T-cell (primary cell): ENCODE data around the gene CCDC127. TPM values are rescaled to one million over a fixed set of nuclear protein-coding genes. Genes with fewer than 3 reads are reported as not detected.
"Not testable (repeated sequence)": the region's sequence is repeated elsewhere in the genome, so short reads cannot be mapped to it uniquely, and the experiment has no call there.

Experiments
- ATAC-seq, 4 experiments: fragments of 200-7000 bp in 3 of 4; fragments of 150-1000 bp in 1 of 4; cut with Tn5 transposase; replicated peaks in 1 of 4; 1 replicate in 3 of 4; 2 replicates in 1 of 4; pipeline ENCODE4 v1.10.0; 2021; ENCODE audit warnings: moderate library complexity in 3 of 4, mild to moderate bottlenecking in 2 of 4, moderate number of reproducible peaks in 1 of 4
- CTCF ChIA-PET, 2 donors: fragments of 300-600 bp; sonication (Branson Sonifier 250); formaldehyde crosslinking; loops; one replicate each; lab custom pipeline; 2022; ENCODE audit warnings: antibody characterized with exemption in 2 of 2; lab: Charles Lee
- POLR2A ChIA-PET, 2 donors: fragments of 300-600 bp; sonication (Branson Sonifier 250); formaldehyde crosslinking; loops; one replicate each; lab custom pipeline; 2022; ENCODE audit warnings: antibody characterized with exemption in 2 of 2; lab: Charles Lee
- DNase-seq, 35 experiments: peaks; one replicate each; pipeline versions ENCODE4 v3.0.0 to v3.0.0-alpha.2; 2013 to 2023
- H3K27ac ChIP-seq: one replicate; pipeline ENCODE4 v1.5.1; 2013; ENCODE audit warnings: low read length
- H3K27me3 ChIP-seq, 2 experiments: replicated peaks in 1 of 2; 1 replicate in 1 of 2; 2 replicates in 1 of 2; pipeline versions ENCODE4 v1.6.1 to v1.7.0; 2013; ENCODE audit warnings: low read length in 1 of 2, mixed read lengths in 1 of 2; ENCODE audit not compliant: control insufficient read depth in 2 of 2, insufficient read depth in 2 of 2; ENCODE audit errors: extremely low read depth in 1 of 2
- H3K36me3 ChIP-seq, 2 donors: 1 replicate in 1 of 2; 2 replicates in 1 of 2; pipeline versions ENCODE4 v1.6.1 to v1.7.0; 2013; ENCODE audit warnings: low read length in 1 of 2; ENCODE audit not compliant: control insufficient read depth in 2 of 2, insufficient read depth in 1 of 2; ENCODE audit errors: extremely low read depth in 1 of 2
- H3K4me1 ChIP-seq, 2 experiments: 1 replicate in 1 of 2; 2 replicates in 1 of 2; pipeline versions ENCODE4 v1.6.1 to v1.7.0; 2013; ENCODE audit warnings: low read length in 2 of 2, mixed read lengths in 1 of 2; ENCODE audit not compliant: insufficient read depth in 2 of 2, control insufficient read depth in 1 of 2; ENCODE audit errors: extremely low read depth in 1 of 2
- H3K4me3 ChIP-seq, 2 donors: 1 replicate in 1 of 2; 2 replicates in 1 of 2; pipeline versions ENCODE4 v1.5.1 to v1.7.0; 2013; ENCODE audit warnings: mild to moderate bottlenecking in 2 of 2, low read length in 1 of 2, moderate library complexity in 1 of 2; ENCODE audit not compliant: control insufficient read depth in 1 of 2; ENCODE audit errors: extremely low read depth in 1 of 2
- H3K9me3 ChIP-seq: 2 replicates; pipeline ENCODE4 v1.7.0; 2013
- H3K27ac Mint-ChIP-seq, 2 donors: one replicate each; pipeline ENCODE4 v1.8.0; 2020 to 2021; ENCODE audit warnings: mild to moderate bottlenecking in 2 of 2, mixed read lengths in 2 of 2
- H3K27me3 Mint-ChIP-seq, 2 donors: one replicate each; pipeline ENCODE4 v1.8.0; 2021 to 2022; ENCODE audit warnings: mixed read lengths in 2 of 2
- H3K36me3 Mint-ChIP-seq: one replicate; pipeline ENCODE4 v1.8.0; 2021; ENCODE audit warnings: mixed read lengths
- H3K4me1 Mint-ChIP-seq, 3 donors: one replicate each; pipeline ENCODE4 v1.8.0; 2020 to 2022; ENCODE audit warnings: mixed read lengths in 3 of 3, mild to moderate bottlenecking in 1 of 3
- H3K4me3 Mint-ChIP-seq, 3 donors: one replicate each; pipeline ENCODE4 v1.8.0; 2020 to 2022; ENCODE audit warnings: mild to moderate bottlenecking in 3 of 3, mixed read lengths in 3 of 3, moderate library complexity in 3 of 3
- H3K9me3 Mint-ChIP-seq, 3 donors: one replicate each; pipeline ENCODE4 v1.8.0; 2020 to 2022; ENCODE audit warnings: mixed read lengths in 3 of 3
- WGBS: methylation state at CpG from one replicate; pipeline ENCODE4 v1.1.5; 2013; ENCODE audit warnings: missing lambda C conversion rate; ENCODE audit not compliant: insufficient coverage; 5-methylcytosine and 5-hydroxymethylcytosine counted together
- total RNA-seq, 35 experiments: library from RNA in 6 of 35; stranded (reverse) in 6 of 35; fragments of 120-200 nt in 1 of 35; gene quantifications; one replicate each; pipeline versions ENCODE4 v1.2.1 to v1.2.4 and lab custom pipeline; 2013 to 2026

CCDC127 gene
- total RNA-seq, 5 donors from 2014 or later (not counting 1 experiment from before 2014, with no cell fraction given), result 2.5 to 9.8 (median 6.3) TPM

DNA sequence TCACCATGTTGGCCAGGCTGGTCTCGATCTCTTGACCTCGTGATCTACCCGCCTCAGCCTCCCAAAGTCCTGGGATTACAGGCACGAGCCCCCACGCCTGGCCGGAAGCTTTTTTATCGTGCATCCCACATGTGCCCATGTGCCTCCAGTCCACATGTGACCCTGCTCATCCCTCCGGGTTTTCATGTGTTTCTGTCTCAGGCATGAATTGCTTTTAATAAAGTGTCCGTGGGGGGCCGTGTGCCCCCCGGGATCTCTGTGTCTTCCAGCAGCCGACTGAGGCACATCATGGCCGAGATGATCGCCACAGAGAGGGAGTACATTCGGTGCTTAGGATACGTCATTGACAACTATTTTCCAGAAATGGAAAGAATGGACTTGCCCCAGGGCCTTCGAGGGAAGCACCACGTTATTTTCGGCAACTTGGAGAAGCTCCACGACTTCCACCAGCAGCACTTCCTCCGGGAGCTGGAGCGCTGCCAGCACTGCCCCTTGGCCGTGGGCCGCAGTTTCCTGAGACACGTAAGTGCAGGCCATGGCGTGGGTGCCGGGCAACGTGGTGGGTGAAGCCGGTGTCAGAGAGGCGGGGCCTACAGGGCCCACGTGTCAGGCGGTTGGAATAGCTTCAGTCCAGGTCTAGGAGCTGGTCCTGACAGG lies 48.8 kb downstream of the CCDC127 start:
- Mint-ChIP-seq H3K36me3 (no peaks in the 10 kb centered on the region), H3K9me3 (no peaks in the 10 kb centered on the region), H3K4me3 (no peak overlapping the region), H3K27me3 (peaks cover 4 to 11% of the 10 kb centered on the region in 2 donors), H3K4me1 (no peaks in the 10 kb centered on the region), H3K27ac (no peak overlapping the region)
- DNase-seq, result no peak
- Histone ChIP-seq H3K36me3 (no peaks in the 10 kb centered on the region), H3K4me1 (no peaks in the 10 kb centered on the region), H3K4me3 (no peak overlapping the region), H3K9me3 (no peaks in the 10 kb centered on the region), H3K27me3 (peaks cover 0 to 26% of the 10 kb centered on the region in 2 experiments), H3K27ac (no peak overlapping the region)
- CTCF ChIA-PET, result no interaction called here
- WGBS, result 82% methylated on average over 29 of the region's 32 CpGs
- no peak for ATAC-seq
- POLR2A ChIA-PET, result no interaction called here

DNA sequence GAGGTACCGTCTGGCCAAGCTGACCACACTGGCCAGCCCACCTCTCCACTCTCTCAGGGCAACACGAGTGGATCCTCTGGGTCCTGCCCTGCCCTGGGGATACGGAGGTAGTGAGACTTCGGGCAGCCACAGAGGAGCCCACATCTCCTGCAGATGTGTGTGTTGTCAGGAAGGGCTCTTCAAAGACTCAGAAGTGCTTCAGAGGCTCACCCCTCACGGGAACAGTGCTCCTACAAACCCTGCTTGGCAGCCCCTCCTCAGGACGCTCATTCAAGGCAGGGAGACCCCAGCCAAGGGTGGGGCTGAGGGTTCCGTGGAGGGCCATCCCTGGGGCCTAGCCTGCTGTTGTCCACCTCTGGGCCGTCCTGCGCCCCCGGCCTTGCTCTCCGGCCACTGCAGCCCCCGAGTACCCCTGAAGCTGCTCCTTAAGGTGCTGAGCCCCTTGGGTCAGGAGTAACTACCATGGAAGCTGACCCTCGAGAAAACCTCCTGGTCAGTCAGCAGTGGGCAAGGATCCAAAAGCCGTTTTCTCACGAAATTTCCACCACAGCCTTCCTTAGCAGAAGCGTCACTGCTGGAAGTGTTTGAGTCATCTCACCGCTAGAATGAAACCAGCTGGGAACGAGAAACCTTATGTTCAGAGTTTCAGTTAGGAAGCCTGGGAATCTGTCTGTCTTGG lies 49.8 kb downstream of the CCDC127 start:
- CTCF ChIA-PET, result no interaction called here
- no peaks in the 10 kb centered on the region for H3K9me3 Mint-ChIP-seq
- no peaks in the 10 kb centered on the region for H3K36me3 Mint-ChIP-seq
- no peaks in the 10 kb centered on the region for H3K36me3 ChIP-seq
- peaks cover 0 to 5% of the 10 kb centered on the region in 2 donors for H3K27me3 Mint-ChIP-seq
- no peak for ATAC-seq
- H3K4me1 ChIP-seq, result no peaks in the 10 kb centered on the region
- no peaks in the 10 kb centered on the region for H3K9me3 ChIP-seq
- WGBS, result 82% methylated on average over 12 of the region's 18 CpGs
- no peak for DNase-seq
- no peak overlapping the region for H3K4me3 ChIP-seq
- H3K27ac ChIP-seq, result no peak overlapping the region
- H3K27me3 ChIP-seq, result peaks cover 0 to 21% of the 10 kb centered on the region in 2 experiments
- no peak overlapping the region for H3K4me3 Mint-ChIP-seq
- H3K27ac Mint-ChIP-seq, result no peak overlapping the region
- POLR2A ChIA-PET, result no interaction called here
- H3K4me1 Mint-ChIP-seq, result no peaks in the 10 kb centered on the region

DNA sequence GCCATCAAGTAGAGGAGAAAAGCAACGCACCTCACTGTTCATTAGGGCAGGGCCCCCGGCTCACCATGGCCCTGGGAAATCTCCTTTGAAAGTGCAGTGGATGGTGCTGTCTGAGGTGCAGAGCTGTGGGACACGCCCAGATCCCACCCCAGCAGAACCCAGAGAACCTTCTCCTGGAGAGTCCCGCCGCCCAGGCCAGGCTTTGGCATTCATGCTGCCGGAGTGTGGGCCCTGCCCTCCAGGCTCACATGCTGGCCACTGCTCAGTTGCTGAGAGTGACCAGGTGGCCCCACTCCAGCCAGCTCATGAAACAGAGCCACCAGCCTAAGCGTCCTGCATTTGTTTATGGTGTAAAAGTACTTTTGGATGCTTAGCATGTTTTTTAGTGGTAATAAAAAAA lies 50.4 kb downstream of the CCDC127 start:
- DNase-seq, result no peak
- Mint-ChIP-seq H3K36me3 (no peaks in the 10 kb centered on the region), H3K27ac (no peak overlapping the region), H3K27me3 (peaks cover 0 to under 1% of the 10 kb centered on the region in 2 donors), H3K4me3 (no peak overlapping the region), H3K9me3 (no peaks in the 10 kb centered on the region), H3K4me1 (no peaks in the 10 kb centered on the region)
- H3K36me3 ChIP-seq, result no peaks in the 10 kb centered on the region
- POLR2A ChIA-PET, result no interaction called here
- CTCF ChIA-PET, result no interaction called here
- no peak for ATAC-seq
- no peaks in the 10 kb centered on the region for H3K4me1 ChIP-seq
- no peaks in the 10 kb centered on the region for H3K9me3 ChIP-seq
- no peak overlapping the region for H3K4me3 ChIP-seq
- 92% methylated on average over 2 of the region's 7 CpGs for WGBS
- H3K27ac ChIP-seq, result no peak overlapping the region
- H3K27me3 ChIP-seq, result peaks cover 0 to 26% of the 10 kb centered on the region in 2 experiments

DNA sequence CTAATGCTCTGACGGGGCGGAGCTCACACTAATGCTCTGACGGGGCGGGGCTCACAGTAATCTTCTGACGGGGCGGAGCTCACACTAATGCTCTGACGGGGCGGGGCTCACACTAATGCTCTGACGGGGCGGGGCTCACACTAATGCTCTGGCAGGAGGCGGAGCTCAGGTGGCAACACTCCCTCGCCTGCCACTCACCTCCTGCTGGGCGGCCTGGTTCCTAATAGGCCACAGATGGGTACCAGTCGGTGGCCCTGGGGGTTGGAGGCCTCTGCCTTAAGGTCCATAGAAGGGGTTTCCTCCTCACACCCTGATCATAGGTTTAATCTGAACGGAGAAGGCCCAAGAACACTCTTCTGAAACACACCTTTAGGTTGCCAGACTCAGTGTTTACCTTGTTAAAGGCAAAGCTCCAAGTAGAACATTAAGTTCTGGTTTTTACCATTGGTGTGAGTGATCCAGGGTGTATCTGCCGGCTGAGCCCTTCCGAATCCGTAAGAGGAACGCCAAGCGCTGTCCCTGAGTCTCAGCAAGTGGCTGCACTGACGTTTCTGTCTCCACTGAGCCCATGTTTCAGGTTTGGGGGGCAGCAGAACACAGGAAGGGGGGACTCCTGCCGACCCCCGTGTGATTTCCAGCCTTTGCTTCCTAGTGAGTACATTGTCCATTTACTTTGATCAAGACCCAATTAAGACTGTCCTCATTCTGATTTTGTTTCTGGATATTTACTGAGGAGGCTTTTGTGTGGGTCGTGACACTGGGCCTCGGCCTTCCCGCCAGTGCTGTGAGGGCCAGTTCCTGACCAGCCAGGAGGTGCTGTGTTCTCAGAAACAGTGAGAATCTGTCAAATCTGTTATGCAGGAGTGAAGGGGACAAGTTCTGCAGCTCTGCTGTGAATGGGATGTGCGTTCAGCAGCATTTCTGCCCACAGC lies 51.2 kb downstream of the CCDC127 start:
- ChIA-PET POLR2A (no interaction called here), CTCF (no interaction called here)
- DNase-seq, result no peak
- no peak overlapping the region for H3K27ac Mint-ChIP-seq
- H3K9me3 ChIP-seq, result no peaks in the 10 kb centered on the region
- no peak overlapping the region for H3K27ac ChIP-seq
- H3K36me3 ChIP-seq, result no peaks in the 10 kb centered on the region
- no peak for ATAC-seq
- H3K27me3 Mint-ChIP-seq, result no peaks in the 10 kb centered on the region
- WGBS, result 84% methylated on average over 12 of the region's 27 CpGs
- no peaks in the 10 kb centered on the region for H3K4me1 ChIP-seq
- no peaks in the 10 kb centered on the region for H3K4me1 Mint-ChIP-seq
- no peaks in the 10 kb centered on the region for H3K9me3 Mint-ChIP-seq
- no peak overlapping the region for H3K4me3 ChIP-seq
- no peak overlapping the region for H3K4me3 Mint-ChIP-seq
- H3K27me3 ChIP-seq, result peaks cover 0 to 24% of the 10 kb centered on the region in 2 experiments
- H3K36me3 Mint-ChIP-seq, result no peaks in the 10 kb centered on the region

DNA sequence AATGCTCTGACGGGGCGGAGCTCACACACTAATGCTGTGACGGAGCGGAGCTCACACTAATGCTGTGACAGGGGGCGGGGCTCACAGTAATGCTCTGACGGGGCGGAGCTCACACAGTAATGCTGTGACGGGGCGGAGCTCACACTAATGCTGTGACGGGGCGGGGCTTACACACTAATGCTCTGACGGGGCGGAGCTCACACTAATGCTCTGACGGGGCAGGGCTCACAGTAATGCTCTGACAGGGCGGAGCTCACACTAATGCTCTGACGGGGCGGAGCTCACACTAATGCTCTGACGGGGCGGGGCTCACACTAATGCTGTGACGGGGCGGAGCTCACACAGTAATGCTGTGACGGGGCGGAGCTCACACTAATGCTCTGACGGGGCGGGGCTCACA lies 53.2 kb downstream of the CCDC127 start:
- POLR2A ChIA-PET, H3K36me3 Mint-ChIP-seq, H3K9me3 ChIP-seq, H3K27ac ChIP-seq, H3K4me1 ChIP-seq, H3K27ac Mint-ChIP-seq, H3K36me3 ChIP-seq, H3K4me1 Mint-ChIP-seq, H3K4me3 Mint-ChIP-seq, H3K4me3 ChIP-seq, ATAC-seq, DNase-seq, H3K9me3 Mint-ChIP-seq, CTCF ChIA-PET: not testable (repeated sequence)
- peaks cover 0 to 31% of the 10 kb centered on the region in 2 experiments for H3K27me3 ChIP-seq
- 93% methylated on average over 15 of the region's 25 CpGs for WGBS
- peaks cover 10 to 18% of the 10 kb centered on the region in 2 donors for H3K27me3 Mint-ChIP-seq

DNA sequence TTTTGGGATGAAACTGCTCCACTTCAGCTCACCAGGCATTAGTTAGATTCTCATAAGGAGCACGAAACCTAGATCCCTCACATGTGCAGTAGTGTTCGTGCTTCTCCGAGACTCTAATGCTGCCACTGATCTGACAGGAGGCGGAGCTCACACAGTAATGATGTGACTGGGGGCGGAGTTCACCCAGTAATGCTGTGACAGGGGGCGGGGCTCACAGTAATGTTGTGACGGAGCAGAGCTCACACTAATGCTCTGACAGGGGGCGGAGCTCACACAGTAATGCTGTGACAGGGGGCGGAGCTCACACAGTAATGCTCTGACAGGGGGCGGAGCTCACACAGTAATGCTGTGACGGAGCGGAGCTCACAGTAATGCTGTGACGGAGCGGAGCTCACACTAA lies 53.7 kb downstream of the CCDC127 start:
- Histone ChIP-seq H3K27me3 (peaks cover 0 to 34% of the 10 kb centered on the region in 2 experiments), H3K4me3 (no peak overlapping the region), H3K4me1 (no peaks in the 10 kb centered on the region), H3K36me3 (no peaks in the 10 kb centered on the region), H3K9me3 (no peaks in the 10 kb centered on the region), H3K27ac (no peak overlapping the region)
- ChIA-PET CTCF (no interaction called here), POLR2A (no interaction called here)
- H3K9me3 Mint-ChIP-seq, result no peaks in the 10 kb centered on the region
- ATAC-seq (no peak), DNase-seq (no peak)
- 83% methylated on average over 10 of the region's 14 CpGs for WGBS
- no peaks in the 10 kb centered on the region for H3K4me1 Mint-ChIP-seq
- no peak overlapping the region for H3K4me3 Mint-ChIP-seq
- no peaks in the 10 kb centered on the region for H3K36me3 Mint-ChIP-seq
- no peak overlapping the region for H3K27ac Mint-ChIP-seq
- H3K27me3 Mint-ChIP-seq, result peaks cover 12 to 24% of the 10 kb centered on the region in 2 donors
